Measurements from ENCODE around the gene CCDC148. TPM values are rescaled to one million over a fixed set of nuclear protein-coding genes. Genes with fewer than 3 reads are reported as not detected.

CCDC148 gene
- total RNA-seq, 4 donors from 2014 or later = 0.19 to 0.31 TPM; not detected in 2

DNA sequence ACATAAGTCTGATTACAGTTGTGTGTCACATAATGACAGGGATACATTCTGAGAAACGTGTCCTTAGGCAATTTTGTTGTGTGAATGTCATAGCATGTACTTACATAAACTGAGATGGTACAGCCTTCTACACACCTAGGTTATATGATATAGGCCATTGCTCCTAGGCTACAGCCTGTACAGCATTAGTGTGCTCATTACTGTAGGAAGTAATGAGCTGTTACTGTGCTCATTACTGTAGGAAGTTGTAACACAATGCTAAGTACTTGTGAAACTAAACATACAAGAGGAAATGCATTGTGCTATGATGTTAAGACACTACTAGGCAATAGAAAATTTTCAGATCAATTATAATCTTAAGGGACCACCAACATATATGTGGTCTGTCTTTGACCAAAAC is 282.1 kb downstream of the CCDC148 start:
- Histone ChIP-seq H3K4me1 (no peaks in the 10 kb centered on the region), H3K9me3 (no peaks in the 10 kb centered on the region), H3K27ac (no peak overlapping the region), H3K4me3 (no peak overlapping the region), H3K27me3 (no peaks in the 10 kb centered on the region), H3K36me3 (no peaks in the 10 kb centered on the region)
- DNase-seq = no peak
- WGBS, 2 donors = 45 to 82% methylated on average over 1 of the region's 1 CpG
- intact Hi-C loops (cut with DNase I) = no loop called here
- no peak for TF ChIP-seq POLR2A (IDR thresholded peaks at IDR 0.05)
- TF ChIP-seq, protein P1, sequence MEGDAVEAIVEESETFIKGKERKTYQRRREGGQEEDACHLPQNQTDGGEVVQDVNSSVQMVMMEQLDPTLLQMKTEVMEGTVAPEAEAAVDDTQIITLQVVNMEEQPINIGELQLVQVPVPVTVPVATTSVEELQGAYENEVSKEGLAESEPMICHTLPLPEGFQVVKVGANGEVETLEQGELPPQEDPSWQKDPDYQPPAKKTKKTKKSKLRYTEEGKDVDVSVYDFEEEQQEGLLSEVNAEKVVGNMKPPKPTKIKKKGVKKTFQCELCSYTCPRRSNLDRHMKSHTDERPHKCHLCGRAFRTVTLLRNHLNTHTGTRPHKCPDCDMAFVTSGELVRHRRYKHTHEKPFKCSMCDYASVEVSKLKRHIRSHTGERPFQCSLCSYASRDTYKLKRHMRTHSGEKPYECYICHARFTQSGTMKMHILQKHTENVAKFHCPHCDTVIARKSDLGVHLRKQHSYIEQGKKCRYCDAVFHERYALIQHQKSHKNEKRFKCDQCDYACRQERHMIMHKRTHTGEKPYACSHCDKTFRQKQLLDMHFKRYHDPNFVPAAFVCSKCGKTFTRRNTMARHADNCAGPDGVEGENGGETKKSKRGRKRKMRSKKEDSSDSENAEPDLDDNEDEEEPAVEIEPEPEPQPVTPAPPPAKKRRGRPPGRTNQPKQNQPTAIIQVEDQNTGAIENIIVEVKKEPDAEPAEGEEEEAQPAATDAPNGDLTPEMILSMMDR (IDR thresholded peaks at IDR 0.05) = no peak

GRCh38 chr2:158172719-158173118 is 283.8 kb downstream of the CCDC148 start:
- H3K4me3 ChIP-seq = no peak overlapping the region
- H3K4me1 ChIP-seq = no peaks in the 10 kb centered on the region
- TF ChIP-seq POLR2A (IDR thresholded peaks at IDR 0.05) = no peak
- TF ChIP-seq, protein P1 (IDR thresholded peaks at IDR 0.05) = no peak
- intact Hi-C loops (cut with DNase I) = no loop called here
- H3K27ac ChIP-seq = no peak overlapping the region
- H3K36me3 ChIP-seq = no peaks in the 10 kb centered on the region
- DNase-seq = no peak
- WGBS, 2 donors = 41 to 46% methylated on average over 2 of the region's 2 CpGs
- no peaks in the 10 kb centered on the region for H3K9me3 ChIP-seq
- H3K27me3 ChIP-seq = no peaks in the 10 kb centered on the region

DNA sequence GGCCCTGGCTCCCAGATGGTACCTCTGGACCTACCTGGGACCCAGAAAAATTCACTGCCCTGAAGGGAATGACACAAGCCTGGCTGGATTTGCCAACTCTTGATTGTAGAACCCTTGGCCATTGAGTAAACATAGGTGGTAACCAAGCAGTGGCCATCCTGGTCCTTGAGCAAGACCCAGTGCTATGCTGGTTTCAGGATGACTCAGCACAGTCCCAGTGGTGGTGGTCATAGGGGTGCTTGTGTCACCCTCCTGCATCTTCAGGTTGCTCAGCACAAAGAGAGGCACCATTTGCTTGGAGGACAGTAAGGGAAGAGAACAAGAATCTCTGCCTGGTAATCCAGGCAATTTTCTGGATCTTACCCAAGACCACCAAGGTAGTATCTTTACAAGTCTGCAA is 302.0 kb downstream of the CCDC148 start:
- no peak for DNase-seq
- Histone ChIP-seq H3K9me3 (peaks cover 0 to 12% (median 0%) of the 10 kb centered on the region in 3 donors), H3K4me1 (no peaks in the 10 kb centered on the region), H3K27ac (no peak overlapping the region), H3K27me3 (peaks cover 0 to under 1% (median 0%) of the 10 kb centered on the region in 4 donors), H3K4me3 (no peak overlapping the region), H3K36me3 (no peaks in the 10 kb centered on the region)
- TF ChIP-seq, protein P1 (IDR thresholded peaks at IDR 0.05) = no peak
- TF ChIP-seq POLR2A (IDR thresholded peaks at IDR 0.05) = no peak
- intact Hi-C loops (cut with DNase I) = no loop called here

GRCh38 chr2:158153270-158154015 is 303.1 kb downstream of the CCDC148 start:
- Histone ChIP-seq H3K27me3 (no peaks in the 10 kb centered on the region), H3K9me3 (peaks cover 0 to 12% (median 0%) of the 10 kb centered on the region in 3 donors), H3K4me3 (no peak overlapping the region), H3K4me1 (no peaks in the 10 kb centered on the region), H3K36me3 (no peaks in the 10 kb centered on the region), H3K27ac (no peak overlapping the region)
- TF ChIP-seq POLR2A (IDR thresholded peaks at IDR 0.05) = no peak
- TF ChIP-seq, protein P1 (IDR thresholded peaks at IDR 0.05) = no peak
- intact Hi-C loops (cut with DNase I) = no loop called here
- WGBS, 2 donors = 80 to 100% methylated on average over 1 to 3 of the region's 3 CpGs
- no peak for DNase-seq

DNA sequence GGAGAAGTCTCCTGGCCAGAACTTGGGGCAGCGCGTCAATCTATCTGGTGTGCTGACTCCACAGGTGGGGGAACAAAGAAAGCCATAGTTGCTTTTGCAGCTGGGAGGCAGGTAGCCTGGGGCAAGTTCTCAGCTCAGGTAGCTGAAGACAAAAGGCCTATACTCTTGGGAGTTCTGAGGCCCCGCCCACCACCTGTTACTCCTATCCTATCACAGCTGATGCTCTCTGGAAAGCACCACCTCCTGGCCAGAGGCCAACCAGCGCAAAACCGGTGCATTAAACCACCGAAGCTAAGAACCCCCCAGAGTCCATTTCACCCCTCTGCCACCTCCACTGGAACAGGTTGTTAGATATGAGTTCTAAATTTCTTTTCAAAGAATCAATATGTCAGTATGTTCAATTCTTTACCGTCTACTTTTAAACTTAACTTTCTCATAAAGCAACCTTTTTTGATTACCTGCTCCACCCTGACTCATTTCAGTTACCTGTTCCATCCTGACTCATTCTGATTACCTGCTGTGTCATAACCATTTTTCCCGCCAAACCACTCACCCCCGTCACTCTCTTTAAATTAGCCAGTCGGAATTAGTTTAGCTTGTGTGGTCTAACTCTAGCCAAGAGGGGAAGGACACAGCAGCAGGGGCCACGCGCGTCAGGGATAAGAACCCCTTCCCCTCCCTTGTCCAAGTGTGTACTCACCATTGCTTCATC is 311.5 kb downstream of the CCDC148 start:
- H3K27ac ChIP-seq = no peak overlapping the region
- DNase-seq = no peak
- H3K9me3 ChIP-seq = no peaks in the 10 kb centered on the region
- H3K4me3 ChIP-seq = no peak overlapping the region
- TF ChIP-seq, protein P1 (IDR thresholded peaks at IDR 0.05) = no peak
- no peak for TF ChIP-seq POLR2A (IDR thresholded peaks at IDR 0.05)
- no peaks in the 10 kb centered on the region for H3K27me3 ChIP-seq
- intact Hi-C loops (cut with DNase I) = no loop called here
- 67 to 82% methylated on average over 13 of the region's 13 CpGs for WGBS, 2 donors
- H3K4me1 ChIP-seq = no peaks in the 10 kb centered on the region
- H3K36me3 ChIP-seq = no peaks in the 10 kb centered on the region

All from esophagus squamous epithelium (tissue), 5 donors.